GM15510 (cell line): ENCODE measurements around the gene CENPW.
A peak's percentile ranks its signal among the peaks of the same experiment; 100 is the strongest.

Experiments
- POLR2A ChIP-seq: IDR thresholded peaks from 3 replicates; pipeline ENCODE4 v1.6.1; 2011; ENCODE audit warnings: borderline replicate concordance; ENCODE audit not compliant: insufficient read length; ENCODE audit errors: extremely low read depth

The CENPW gene

GRCh38 chr6:126339796-126340609, at the start of gene CENPW:
CENPW (plus strand) TSS chr6:126340115; CDS start chr6:126340274, 159 bp downstream.
- peak; percentile 64 for TF ChIP-seq POLR2A

- TF ChIP-seq POLR2A, result no peak
These were observed 45.9 kb upstream of the CENPW start for GRCh38 chr6:126293891-126294524.

- no peak for TF ChIP-seq POLR2A
These were observed 39.8 kb upstream of the CENPW start for GRCh38 chr6:126300126-126300525.

GRCh38 chr6:126300735-126301134, 39.2 kb upstream of the CENPW start:
- no peak for TF ChIP-seq POLR2A

- no peak for TF ChIP-seq POLR2A
These were observed 37.7 kb upstream of the CENPW start for GRCh38 chr6:126302191-126302590.

GRCh38 chr6:126307849-126308248, 32.1 kb upstream of the CENPW start:
- TF ChIP-seq POLR2A, result no peak

GRCh38 chr6:126308362-126308761, 31.6 kb upstream of the CENPW start:
- TF ChIP-seq POLR2A, result no peak

GRCh38 chr6:126312013-126312665, 27.8 kb upstream of the CENPW start:
- no peak for TF ChIP-seq POLR2A

GRCh38 chr6:126313941-126314340, 26.0 kb upstream of the CENPW start:
- no peak for TF ChIP-seq POLR2A

GRCh38 chr6:126318797-126319196, 21.1 kb upstream of the CENPW start:
- TF ChIP-seq POLR2A, result no peak

GRCh38 chr6:126333729-126334128, 6.2 kb upstream of the CENPW start:
- TF ChIP-seq POLR2A, result no peak

- no peak for TF ChIP-seq POLR2A
These were observed 4.7 kb upstream of the CENPW start for GRCh38 chr6:126335210-126335609.

- no peak for TF ChIP-seq POLR2A
These were observed 2.6 kb upstream of the CENPW start for GRCh38 chr6:126337323-126337722.

GRCh38 chr6:126341126-126341525, 1.2 kb downstream of the CENPW start:
- TF ChIP-seq POLR2A, result no peak

- no peak for TF ChIP-seq POLR2A
These were observed 4.3 kb downstream of the CENPW start for GRCh38 chr6:126344181-126344580.

GRCh38 chr6:126351960-126352359, 12.0 kb downstream of the CENPW start:
- TF ChIP-seq POLR2A, result no peak

GRCh38 chr6:126352514-126352913, 12.6 kb downstream of the CENPW start:
- no peak for TF ChIP-seq POLR2A

GRCh38 chr6:126356526-126356925, 16.6 kb downstream of the CENPW start:
- no peak for TF ChIP-seq POLR2A
